Measurements from ENCODE around the gene CACNG4. TPM values are rescaled to one million over a fixed set of nuclear protein-coding genes. Genes with fewer than 3 reads are reported as not detected.
A peak's percentile ranks its signal among the peaks of the same experiment; 100 is the strongest.

Gene CACNG4
- total RNA-seq, 1 experiment from 2014 or later, result 2.4 TPM

- CTCF ChIA-PET, result no interaction called here
- TF ChIP-seq EZH2 (IDR thresholded peaks at IDR 0.05; ENCODE audit: low read length, unreplicated experiment) (no peak), EZH2phosphoT487 (IDR thresholded peaks at IDR 0.05; ENCODE audit: borderline replicate concordance, low read length) (no peak)
- TF ChIP-seq, protein P1, sequence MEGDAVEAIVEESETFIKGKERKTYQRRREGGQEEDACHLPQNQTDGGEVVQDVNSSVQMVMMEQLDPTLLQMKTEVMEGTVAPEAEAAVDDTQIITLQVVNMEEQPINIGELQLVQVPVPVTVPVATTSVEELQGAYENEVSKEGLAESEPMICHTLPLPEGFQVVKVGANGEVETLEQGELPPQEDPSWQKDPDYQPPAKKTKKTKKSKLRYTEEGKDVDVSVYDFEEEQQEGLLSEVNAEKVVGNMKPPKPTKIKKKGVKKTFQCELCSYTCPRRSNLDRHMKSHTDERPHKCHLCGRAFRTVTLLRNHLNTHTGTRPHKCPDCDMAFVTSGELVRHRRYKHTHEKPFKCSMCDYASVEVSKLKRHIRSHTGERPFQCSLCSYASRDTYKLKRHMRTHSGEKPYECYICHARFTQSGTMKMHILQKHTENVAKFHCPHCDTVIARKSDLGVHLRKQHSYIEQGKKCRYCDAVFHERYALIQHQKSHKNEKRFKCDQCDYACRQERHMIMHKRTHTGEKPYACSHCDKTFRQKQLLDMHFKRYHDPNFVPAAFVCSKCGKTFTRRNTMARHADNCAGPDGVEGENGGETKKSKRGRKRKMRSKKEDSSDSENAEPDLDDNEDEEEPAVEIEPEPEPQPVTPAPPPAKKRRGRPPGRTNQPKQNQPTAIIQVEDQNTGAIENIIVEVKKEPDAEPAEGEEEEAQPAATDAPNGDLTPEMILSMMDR (conservative IDR thresholded peaks at IDR 0.05; ENCODE audit: low read depth, low read length), result no peak
- H3K27ac ChIP-seq (ENCODE audit: low read length), result no peak overlapping the region
Measured at GRCh38 chr17:66986659-66987058, 22.2 kb downstream of the CACNG4 start.

DNA sequence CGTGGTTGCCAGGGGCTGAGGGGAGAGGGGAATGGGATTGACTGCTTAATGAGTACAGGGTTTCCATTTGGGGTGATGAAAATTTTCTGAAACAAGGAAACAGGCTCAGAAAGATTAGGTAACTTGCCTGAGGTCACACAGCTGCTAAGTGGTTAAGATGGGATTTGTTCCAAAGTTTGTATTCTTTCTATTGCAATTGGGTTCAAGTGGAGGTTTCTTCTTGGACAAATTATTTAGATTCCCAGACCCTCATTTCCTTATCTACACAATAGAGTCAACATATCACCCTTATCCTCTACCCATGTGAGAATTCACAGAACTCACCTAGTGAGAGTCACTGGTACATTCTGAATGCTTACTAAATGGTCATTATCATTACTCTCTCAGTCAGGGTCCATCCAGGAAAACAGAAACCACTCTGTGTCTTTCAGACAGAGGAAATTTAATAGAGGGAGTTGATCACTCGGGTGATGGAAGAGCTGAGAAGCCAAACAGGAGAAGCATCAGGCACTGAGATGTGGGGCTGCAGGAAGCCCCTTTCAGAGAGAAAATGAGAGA is 22.6 kb downstream of the CACNG4 start:
- BruUV-seq (replicated peaks), result no TSS peak
- no peak for TF ChIP-seq EZH2phosphoT487 (IDR thresholded peaks at IDR 0.05; ENCODE audit: borderline replicate concordance, low read length)
- TF ChIP-seq EZH2 (IDR thresholded peaks at IDR 0.05; ENCODE audit: low read length, unreplicated experiment), result no peak
- TF ChIP-seq, protein P1 (conservative IDR thresholded peaks at IDR 0.05; ENCODE audit: low read depth, low read length), result no peak
- no peak for DNase-seq
- no peaks in the 10 kb centered on the region for H3K9me3 ChIP-seq (ENCODE audit: low read length)
- H3K36me3 ChIP-seq (ENCODE audit: low read depth, low read length), result no peaks in the 10 kb centered on the region
- H3K4me1 ChIP-seq (ENCODE audit: insufficient read depth, low read length), result no peaks in the 10 kb centered on the region
- no peak overlapping the region for H3K4me2 ChIP-seq (ENCODE audit: low read length)
- H3K27me3 ChIP-seq (ENCODE audit: low read length), result peaks cover 35% of the 10 kb centered on the region; the same call in 1 of the 2 replicates
- CTCF ChIA-PET, result no interaction called here
- no peak overlapping the region for H3K27ac ChIP-seq (ENCODE audit: low read length)
- no peak for ATAC-seq
- no peak overlapping the region for H3K9ac ChIP-seq (ENCODE audit: low read length)
- POLR2A ChIA-PET (ENCODE audit: unreplicated experiment), result no interaction called here
- H3K9me2 ChIP-seq (replicated peaks; ENCODE audit: low read length), result no peaks in the 10 kb centered on the region
- H4K20me1 ChIP-seq (ENCODE audit: low read length), result no peaks in the 10 kb centered on the region
- intact Hi-C loops (cut with micrococcal nuclease), result no loop called here
- no peaks in the 10 kb centered on the region for H3K79me2 ChIP-seq (ENCODE audit: low read length)
- H3K4me3 ChIP-seq (ENCODE audit: low read length), result no peak overlapping the region
- H2AFZ ChIP-seq (ENCODE audit: low read length), result no peak overlapping the region
- no peaks in the 10 kb centered on the region for H3F3A ChIP-seq (ENCODE audit: low read length, unreplicated experiment)

More at GRCh38 chr17:66986659-66987058, 22.2 kb downstream of the CACNG4 start:
- DNase-seq (no peak), ATAC-seq (no peak)
- peaks cover 35% of the 10 kb centered on the region; the same call in 1 of the 2 replicates for H3K27me3 ChIP-seq (ENCODE audit: low read length)
- no peak overlapping the region for H3K4me2 ChIP-seq (ENCODE audit: low read length)
- H3K79me2 ChIP-seq (ENCODE audit: low read length), result no peaks in the 10 kb centered on the region
- POLR2A ChIA-PET (ENCODE audit: unreplicated experiment), result no interaction called here
- intact Hi-C loops (cut with micrococcal nuclease), result no loop called here
- no peak overlapping the region for H3K9ac ChIP-seq (ENCODE audit: low read length)
- no peaks in the 10 kb centered on the region for H3F3A ChIP-seq (ENCODE audit: low read length, unreplicated experiment)
- no peaks in the 10 kb centered on the region for H3K9me2 ChIP-seq (replicated peaks; ENCODE audit: low read length)
- no TSS peak for BruUV-seq (replicated peaks)
- H2AFZ ChIP-seq (ENCODE audit: low read length), result no peak overlapping the region
- H4K20me1 ChIP-seq (ENCODE audit: low read length), result no peaks in the 10 kb centered on the region
- H3K4me3 ChIP-seq (ENCODE audit: low read length), result no peak overlapping the region
- no peaks in the 10 kb centered on the region for H3K9me3 ChIP-seq (ENCODE audit: low read length)
- H3K36me3 ChIP-seq (ENCODE audit: low read depth, low read length), result no peaks in the 10 kb centered on the region
- no peaks in the 10 kb centered on the region for H3K4me1 ChIP-seq (ENCODE audit: insufficient read depth, low read length)

GRCh38 chr17:66988069-66988798 is 23.7 kb downstream of the CACNG4 start:
- ATAC-seq (no peak), DNase-seq (no peak)
- Histone ChIP-seq H3K27me3 (ENCODE audit: low read length) (peaks cover 35% of the 10 kb centered on the region; the same call in 1 of the 2 replicates), H3K9me3 (ENCODE audit: low read length) (no peaks in the 10 kb centered on the region), H3K4me2 (ENCODE audit: low read length) (no peak overlapping the region), H3F3A (ENCODE audit: low read length, unreplicated experiment) (no peaks in the 10 kb centered on the region), H3K27ac (ENCODE audit: low read length) (no peak overlapping the region), H3K9me2 (replicated peaks; ENCODE audit: low read length) (no peaks in the 10 kb centered on the region), H2AFZ (ENCODE audit: low read length) (no peak overlapping the region), H3K4me3 (ENCODE audit: low read length) (no peak overlapping the region), H3K9ac (ENCODE audit: low read length) (no peak overlapping the region), H4K20me1 (ENCODE audit: low read length) (no peaks in the 10 kb centered on the region), H3K79me2 (ENCODE audit: low read length) (no peaks in the 10 kb centered on the region), H3K36me3 (ENCODE audit: low read depth, low read length) (no peaks in the 10 kb centered on the region), H3K4me1 (ENCODE audit: insufficient read depth, low read length) (no peaks in the 10 kb centered on the region)
- TF ChIP-seq, protein P1 (conservative IDR thresholded peaks at IDR 0.05; ENCODE audit: low read depth, low read length), result 0 out of 2 replicates have a peak, but pooled peaks have one; percentile 15
- TF ChIP-seq EZH2phosphoT487 (IDR thresholded peaks at IDR 0.05; ENCODE audit: borderline replicate concordance, low read length), result no peak
- no TSS peak for BruUV-seq (replicated peaks)
- ChIA-PET POLR2A (ENCODE audit: unreplicated experiment) (no interaction called here), CTCF (no interaction called here)
- intact Hi-C loops (cut with micrococcal nuclease), result no loop called here
